ENCODE measurements around the gene ZC3H15.

GRCh38 chr2:186546846-186547245 lies 60.8 kb downstream of the ZC3H15 start:
- TF ChIP-seq CTCF (IDR thresholded peaks at IDR 0.05) (no peak), POLR2A (IDR thresholded peaks at IDR 0.05) (no peak)
